Naive thymus-derived CD4-positive, alpha-beta T cell (primary cell): ENCODE data around the gene SOCS6. TPM values are rescaled to one million over a fixed set of nuclear protein-coding genes. Genes with fewer than 3 reads are reported as not detected.

Experiments
- ATAC-seq: fragments of 150-1000 bp; cut with Tn5 transposase; 2 replicates; pipeline ENCODE4 v1.10.0; 2021; ENCODE audit warnings: mild to moderate bottlenecking, moderate library complexity
- CTCF ChIA-PET: fragments of 350-600 bp; sonication (Branson Sonifier 250); formaldehyde crosslinking; loops from one replicate; lab custom pipeline; 2021; ENCODE audit warnings: antibody characterized with exemption; lab: Charles Lee
- POLR2A ChIA-PET: fragments of 350-600 bp; sonication (Branson Sonifier 250); formaldehyde crosslinking; loops from one replicate; lab custom pipeline; 2021; ENCODE audit warnings: antibody characterized with exemption, inconsistent platforms; lab: Charles Lee
- DNase-seq, 9 donors: peaks; one replicate each; pipeline versions ENCODE4 v3.0.0 to v3.0.0-alpha.2; 2020 to 2022; ENCODE audit warnings: mixed read lengths in 1 of 9
- H3K27ac ChIP-seq: one replicate; pipeline ENCODE4 v1.7.0; 2013; ENCODE audit warnings: mild to moderate bottlenecking, low read depth, low read length, moderate library complexity
- H3K27me3 ChIP-seq, 2 donors: one replicate each; pipeline ENCODE4 v1.7.0; 2013; ENCODE audit warnings: low read length in 2 of 2, mild to moderate bottlenecking in 2 of 2, moderate library complexity in 2 of 2; ENCODE audit not compliant: control insufficient read depth in 2 of 2, insufficient read depth in 2 of 2
- H3K36me3 ChIP-seq, 3 experiments: 1 replicate in 2 of 3; 2 replicates in 1 of 3; pipeline ENCODE4 v1.7.0; 2013; ENCODE audit warnings: low read length in 3 of 3, mild to moderate bottlenecking in 3 of 3, moderate library complexity in 1 of 3; ENCODE audit not compliant: insufficient read depth in 3 of 3, control insufficient read depth in 2 of 3
- H3K4me1 ChIP-seq, 2 donors: one replicate each; pipeline ENCODE4 v1.7.0; 2013; ENCODE audit warnings: low read length in 2 of 2, mild to moderate bottlenecking in 2 of 2, moderate library complexity in 1 of 2; ENCODE audit not compliant: control insufficient read depth in 2 of 2, insufficient read depth in 2 of 2
- H3K4me3 ChIP-seq: 2 replicates; pipeline ENCODE4 v1.7.0; 2013; ENCODE audit warnings: mild to moderate bottlenecking, low read length
- H3K9me3 ChIP-seq, 3 experiments: 1 replicate in 2 of 3; 2 replicates in 1 of 3; pipeline ENCODE4 v1.7.0; 2013; ENCODE audit warnings: low read length in 3 of 3; ENCODE audit not compliant: control insufficient read depth in 2 of 3
- H3K27ac Mint-ChIP-seq, 9 donors: one replicate each; pipeline ENCODE4 v1.8.0; 2020 to 2022; ENCODE audit warnings: mixed read lengths in 9 of 9, mild to moderate bottlenecking in 8 of 9, moderate library complexity in 5 of 9, inconsistent platforms in 2 of 9
- H3K27me3 Mint-ChIP-seq, 5 donors: one replicate each; pipeline ENCODE4 v1.8.0; 2021 to 2022; ENCODE audit warnings: mixed read lengths in 5 of 5, mild to moderate bottlenecking in 1 of 5
- H3K36me3 Mint-ChIP-seq, 5 donors: one replicate each; pipeline ENCODE4 v1.8.0; 2020 to 2022; ENCODE audit warnings: mixed read lengths in 5 of 5, mild to moderate bottlenecking in 3 of 5, inconsistent platforms in 1 of 5
- H3K4me1 Mint-ChIP-seq, 7 donors: one replicate each; pipeline ENCODE4 v1.8.0; 2020 to 2022; ENCODE audit warnings: mixed read lengths in 7 of 7, mild to moderate bottlenecking in 3 of 7, inconsistent platforms in 1 of 7
- H3K4me3 Mint-ChIP-seq, 10 donors: one replicate each; pipeline ENCODE4 v1.8.0; 2020 to 2022; ENCODE audit warnings: mild to moderate bottlenecking in 10 of 10, mixed read lengths in 10 of 10, moderate library complexity in 6 of 10, inconsistent platforms in 2 of 10
- H3K9me3 Mint-ChIP-seq, 11 donors: one replicate each; pipeline ENCODE4 v1.8.0; 2020 to 2022; ENCODE audit warnings: mixed read lengths in 11 of 11, mild to moderate bottlenecking in 4 of 11, inconsistent platforms in 1 of 11, moderate library complexity in 1 of 11
- intact Hi-C, 2 donors: fragments of 100-400 bp; cut with micrococcal nuclease; formaldehyde crosslinking; loops; one replicate each; pipeline ENCODE4 v1.15.1; 2023
- polyA plus RNA-seq, 2 donors: library from polyadenylated mRNA; unstranded; fragments of 300-500 nt; fragmentation: Illumina TruSeq; gene quantifications; one replicate each; pipeline ENCODE4 v1.2.3, GENCODE V29; 2021
- total RNA-seq, 6 experiments: library from RNA in 5 of 6; stranded (reverse) in 5 of 6; gene quantifications; 1 replicate in 5 of 6; 2 replicates in 1 of 6; pipeline ENCODE4 v1.2.3 and lab custom pipeline; 2021 to 2026

Gene SOCS6
- total and polyA plus RNA-seq, 7 experiments from 2014 or later = 0.52 to 4.6 (median 2.3) TPM

DNA sequence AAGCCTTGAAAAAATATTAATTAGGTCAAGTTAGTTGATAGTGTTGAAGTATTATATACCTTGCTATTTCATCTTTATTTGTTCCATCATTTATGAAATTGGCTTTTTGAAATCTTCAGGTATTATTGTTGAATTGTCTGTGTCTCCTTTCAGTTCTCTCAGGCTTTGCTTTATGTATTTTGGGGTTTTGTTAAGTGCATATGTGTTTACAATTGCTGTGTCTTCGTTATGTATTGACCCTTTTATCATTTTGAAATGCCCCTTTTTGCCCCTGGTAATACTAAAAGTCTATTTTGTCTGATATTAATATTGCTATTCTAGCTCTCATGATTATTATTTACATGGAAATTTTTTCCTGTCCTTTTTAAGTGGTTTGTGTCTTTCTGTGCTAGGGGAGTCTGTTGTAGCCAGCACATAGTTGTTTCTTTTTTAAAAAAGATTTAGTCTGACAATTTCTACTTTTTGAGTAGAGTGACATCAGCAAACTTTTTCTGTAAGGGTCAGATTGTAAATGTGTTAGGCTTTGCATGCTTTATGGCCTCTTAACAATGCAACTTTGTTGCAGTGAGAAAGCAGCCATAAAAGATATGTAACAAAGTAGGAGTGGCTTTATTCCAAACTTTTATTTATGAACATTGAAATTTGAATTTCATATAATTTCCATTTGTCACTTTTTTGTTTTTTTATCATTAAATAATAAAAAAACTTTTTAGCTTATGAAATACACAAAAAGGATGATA is 19.9 kb downstream of the SOCS6 start:
- Mint-ChIP-seq H3K36me3 (no peaks in the 10 kb centered on the region), H3K4me1 (peaks cover 0 to 10% (median 0%) of the 10 kb centered on the region in 7 donors), H3K4me3 (no peak overlapping the region), H3K27me3 (no peaks in the 10 kb centered on the region), H3K27ac (no peak overlapping the region), H3K9me3 (peaks cover 0 to 17% (median 4%) of the 10 kb centered on the region in 11 donors)
- ChIA-PET POLR2A (no interaction called here), CTCF (no interaction called here)
- no peaks in the 10 kb centered on the region for H3K4me1 ChIP-seq
- no peak overlapping the region for H3K4me3 ChIP-seq
- H3K9me3 ChIP-seq = no peaks in the 10 kb centered on the region
- no peaks in the 10 kb centered on the region for H3K36me3 ChIP-seq
- DNase-seq (no peak), ATAC-seq (no peak)
- no peaks in the 10 kb centered on the region for H3K27me3 ChIP-seq
- no peak overlapping the region for H3K27ac ChIP-seq
- intact Hi-C loops = no loop called here

DNA sequence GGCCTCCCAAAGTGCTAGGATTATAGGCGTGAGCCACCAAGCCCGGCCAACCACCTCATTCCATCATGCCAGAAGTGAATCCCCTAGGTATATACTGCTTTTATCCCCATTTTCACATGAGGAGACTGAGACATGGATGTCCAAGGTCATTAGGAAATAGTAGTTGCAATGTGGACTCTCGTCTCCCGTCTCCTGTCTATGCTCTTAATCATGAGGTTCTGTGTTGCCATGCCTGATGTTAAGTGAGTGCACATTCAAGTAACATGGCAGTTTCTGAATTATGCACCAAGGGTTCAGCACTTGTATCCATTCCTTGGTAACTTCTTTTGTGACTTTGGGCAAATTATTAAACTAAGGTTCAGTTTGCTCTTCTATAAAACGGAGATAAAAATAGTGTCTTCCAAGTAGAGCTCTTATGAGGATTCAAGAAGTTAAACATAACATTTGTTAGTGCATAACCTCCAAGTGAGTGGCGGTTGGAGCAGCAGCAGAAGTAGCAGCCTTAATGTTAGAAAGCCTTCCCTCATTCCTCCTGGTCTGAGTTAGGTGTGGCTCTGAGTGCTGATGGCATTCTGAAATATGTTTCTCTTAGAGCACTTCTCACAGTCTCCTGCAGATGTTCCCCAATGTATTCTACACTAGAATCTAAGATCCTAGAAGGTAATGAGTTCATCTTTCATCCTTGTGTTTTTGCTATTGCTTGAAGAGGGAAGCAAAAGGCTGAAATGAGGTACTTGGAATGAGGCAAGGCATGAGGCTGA is 21.9 kb downstream of the SOCS6 start:
- H3K27me3 ChIP-seq = no peaks in the 10 kb centered on the region
- no peaks in the 10 kb centered on the region for H3K36me3 Mint-ChIP-seq
- intact Hi-C loops = no loop called here
- no peak overlapping the region for H3K4me3 ChIP-seq
- peaks cover 0 to 11% (median 4%) of the 10 kb centered on the region in 11 donors for H3K9me3 Mint-ChIP-seq
- no peaks in the 10 kb centered on the region for H3K36me3 ChIP-seq
- ChIA-PET POLR2A (no interaction called here), CTCF (no interaction called here)
- H3K27ac Mint-ChIP-seq = no peak overlapping the region
- H3K4me1 ChIP-seq = no peaks in the 10 kb centered on the region
- peaks cover 0 to 15% (median 0%) of the 10 kb centered on the region in 7 donors for H3K4me1 Mint-ChIP-seq
- no peaks in the 10 kb centered on the region for H3K27me3 Mint-ChIP-seq
- H3K9me3 ChIP-seq = no peaks in the 10 kb centered on the region
- H3K27ac ChIP-seq = no peak overlapping the region
- H3K4me3 Mint-ChIP-seq = no peak overlapping the region
- no peak for DNase-seq
- no peak for ATAC-seq

DNA sequence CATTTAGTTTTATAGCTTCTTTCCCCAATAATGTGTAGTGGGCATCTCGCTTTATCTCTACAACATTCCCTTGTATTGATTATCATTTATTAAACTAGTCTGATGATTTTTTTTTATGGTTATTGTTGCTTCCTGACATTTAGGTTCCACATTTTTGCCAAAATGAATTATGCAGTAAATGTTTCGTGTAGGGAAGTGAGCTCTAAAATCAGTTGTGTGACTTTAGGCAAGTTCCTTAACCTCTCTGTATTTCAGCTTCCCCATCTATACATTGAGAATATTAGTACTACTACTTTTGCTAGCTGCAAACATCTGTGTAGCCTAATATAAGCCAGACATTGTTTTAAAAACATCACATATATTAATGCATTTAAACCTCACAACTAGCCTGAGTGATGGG is 22.9 kb downstream of the SOCS6 start:
- no peaks in the 10 kb centered on the region for H3K36me3 Mint-ChIP-seq
- H3K9me3 Mint-ChIP-seq = peaks cover 0 to 11% (median 4%) of the 10 kb centered on the region in 11 donors
- POLR2A ChIA-PET = no interaction called here
- H3K4me3 ChIP-seq = no peak overlapping the region
- intact Hi-C loops = no loop called here
- H3K36me3 ChIP-seq = no peaks in the 10 kb centered on the region
- H3K27ac ChIP-seq = no peak overlapping the region
- no peak for ATAC-seq
- H3K4me3 Mint-ChIP-seq = no peak overlapping the region
- no peaks in the 10 kb centered on the region for H3K4me1 ChIP-seq
- no peaks in the 10 kb centered on the region for H3K9me3 ChIP-seq
- DNase-seq = no peak
- H3K27ac Mint-ChIP-seq = no peak overlapping the region
- peaks cover 0 to 15% (median 0%) of the 10 kb centered on the region in 7 donors for H3K4me1 Mint-ChIP-seq
- H3K27me3 ChIP-seq = no peaks in the 10 kb centered on the region
- no peaks in the 10 kb centered on the region for H3K27me3 Mint-ChIP-seq
- CTCF ChIA-PET = no interaction called here

DNA sequence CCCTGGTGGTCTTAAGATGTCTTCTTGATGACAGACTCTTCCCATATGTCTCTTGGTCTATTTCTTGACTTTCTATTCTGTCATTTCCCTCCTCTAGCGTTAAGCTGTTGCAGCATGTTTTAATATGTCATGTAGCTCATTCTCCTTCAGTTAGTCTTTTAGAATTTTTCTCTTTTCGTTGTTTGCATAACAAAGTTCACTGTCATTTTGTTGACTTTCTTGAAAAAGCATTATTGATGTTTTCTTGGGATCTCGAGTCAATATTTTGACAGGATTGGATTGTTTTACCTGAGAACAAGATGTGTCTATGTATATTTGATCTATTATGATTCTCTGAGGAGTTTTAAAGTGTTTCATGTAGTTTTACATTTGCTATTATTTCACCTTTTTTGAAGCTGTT is 24.8 kb downstream of the SOCS6 start:
- no peak overlapping the region for H3K27ac ChIP-seq
- DNase-seq (no peak), ATAC-seq (no peak)
- no peaks in the 10 kb centered on the region for H3K27me3 ChIP-seq
- intact Hi-C loops = no loop called here
- H3K4me1 ChIP-seq = no peaks in the 10 kb centered on the region
- H3K36me3 ChIP-seq = no peaks in the 10 kb centered on the region
- ChIA-PET CTCF (no interaction called here), POLR2A (no interaction called here)
- H3K9me3 Mint-ChIP-seq = peaks cover 0 to 8% (median 2%) of the 10 kb centered on the region in 11 donors
- no peaks in the 10 kb centered on the region for H3K27me3 Mint-ChIP-seq
- H3K4me1 Mint-ChIP-seq = peaks cover 0 to 15% (median 0%) of the 10 kb centered on the region in 7 donors
- H3K27ac Mint-ChIP-seq = no peak overlapping the region
- H3K36me3 Mint-ChIP-seq = no peaks in the 10 kb centered on the region
- H3K4me3 ChIP-seq = no peak overlapping the region
- no peaks in the 10 kb centered on the region for H3K9me3 ChIP-seq
- H3K4me3 Mint-ChIP-seq = no peak overlapping the region

DNA sequence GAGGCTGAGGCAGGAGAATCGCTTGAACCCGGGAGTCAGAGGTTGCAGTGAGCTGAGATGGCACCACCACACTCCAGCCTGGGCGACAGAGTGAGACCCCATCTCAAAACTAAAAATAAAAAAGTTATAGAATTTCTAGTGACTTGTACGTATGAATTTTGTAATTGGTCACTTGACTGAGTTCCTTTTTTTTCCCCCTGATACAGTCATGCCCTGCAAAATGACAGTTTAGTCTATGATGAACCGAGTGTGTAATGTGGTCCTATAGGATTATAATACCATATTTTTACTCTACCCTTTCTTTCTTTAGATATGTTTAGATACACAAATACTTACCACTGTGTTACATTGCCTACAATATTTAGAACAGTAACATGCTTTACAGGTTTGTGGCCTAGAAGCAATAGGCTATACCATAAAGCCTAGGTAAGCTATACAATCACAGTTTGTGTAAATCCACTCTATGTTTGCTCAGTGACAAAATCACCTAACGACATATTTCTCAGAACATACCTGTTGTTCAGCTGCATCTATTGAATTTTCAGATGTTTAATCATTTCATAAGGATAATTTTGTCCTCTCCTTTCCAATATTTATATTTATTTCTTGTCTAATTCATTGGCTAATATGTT is 25.4 kb downstream of the SOCS6 start:
- Histone ChIP-seq H3K9me3 (no peaks in the 10 kb centered on the region), H3K27ac (no peak overlapping the region), H3K27me3 (no peaks in the 10 kb centered on the region), H3K36me3 (no peaks in the 10 kb centered on the region), H3K4me1 (no peaks in the 10 kb centered on the region), H3K4me3 (no peak overlapping the region)
- Mint-ChIP-seq H3K4me3 (no peak overlapping the region), H3K9me3 (peaks cover 0 to 5% (median 0%) of the 10 kb centered on the region in 11 donors), H3K4me1 (peaks cover 0 to 15% (median 0%) of the 10 kb centered on the region in 7 donors), H3K27ac (no peak overlapping the region), H3K36me3 (no peaks in the 10 kb centered on the region), H3K27me3 (no peaks in the 10 kb centered on the region)
- ATAC-seq (peak; percentile 47), DNase-seq (no peak)
- intact Hi-C loops = no loop called here
- POLR2A ChIA-PET = no interaction called here
- CTCF ChIA-PET = no interaction called here

DNA sequence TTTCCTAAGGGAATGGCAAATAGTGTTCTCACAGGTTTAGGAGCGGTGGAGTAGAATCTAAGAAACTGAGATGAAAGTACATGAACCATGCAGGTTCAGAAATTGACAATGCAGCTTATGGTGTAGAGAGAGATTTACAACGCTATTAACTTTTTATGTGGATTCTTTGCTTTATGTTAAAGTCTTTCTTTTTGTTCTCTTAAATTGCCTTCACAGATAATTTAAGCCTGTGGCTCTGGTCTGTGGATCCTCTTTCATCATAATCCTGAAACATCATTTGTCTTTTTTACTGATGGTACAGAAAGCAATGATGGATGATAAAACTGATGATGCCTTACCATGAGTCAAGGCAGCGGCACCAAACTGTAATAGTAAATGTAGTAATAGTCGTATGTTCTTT is 30.3 kb downstream of the SOCS6 start:
- H3K9me3 Mint-ChIP-seq = no peaks in the 10 kb centered on the region
- intact Hi-C loops = no loop called here
- H3K36me3 Mint-ChIP-seq = peaks cover 0 to 5% (median 4%) of the 10 kb centered on the region in 5 donors
- ChIA-PET POLR2A (no interaction called here), CTCF (interaction anchor here (0.6 kb wide), 1 partner anchor 18 kb away, joined by 4 read pairs; no protein-coding TSS in a partner anchor)
- Histone ChIP-seq H3K4me1 (no peaks in the 10 kb centered on the region), H3K9me3 (peaks cover 0 to 2% (median 0%) of the 10 kb centered on the region in 3 experiments), H3K4me3 (no peak overlapping the region), H3K27me3 (no peaks in the 10 kb centered on the region), H3K27ac (no peak overlapping the region), H3K36me3 (no peaks in the 10 kb centered on the region)
- ATAC-seq (no peak), DNase-seq (no peak)
- H3K4me3 Mint-ChIP-seq = no peak overlapping the region
- H3K4me1 Mint-ChIP-seq = peaks cover 0 to 6% (median 0%) of the 10 kb centered on the region in 7 donors
- H3K27me3 Mint-ChIP-seq = no peaks in the 10 kb centered on the region
- no peak overlapping the region for H3K27ac Mint-ChIP-seq
